SK-N-SH (cell line): ENCODE data around the gene IRF5. TPM values are rescaled to one million over a fixed set of nuclear protein-coding genes. Genes with fewer than 3 reads are reported as not detected.

ENCODE experiments used
- CTCF ChIA-PET: fragments of 300-600, 350-600 bp; formaldehyde crosslinking; extraction: SDS; loops from one replicate; lab custom pipeline; 2021; lab: Yijun Ruan, JAX
- POLR2A ChIA-PET: fragments of 350-600 bp; sonication (Branson Sonifier 250); formaldehyde crosslinking; extraction: SDS; loops from one replicate; lab custom pipeline; 2020; ENCODE audit warnings: antibody characterized with exemption, inconsistent platforms; lab: Yijun Ruan, JAX
- DNase-seq: peaks from one replicate; pipeline ENCODE4 v3.0.0; 2012
- H2AFZ ChIP-seq: fragments of 200-600 bp; sonication (generic); 2 replicates; pipeline ENCODE4 v1.8.1; 2016; ENCODE audit warnings: antibody characterized with exemption, mild to moderate bottlenecking, low read depth
- H3F3A ChIP-seq: fragments of 200-600 bp; sonication (generic); replicated peaks from 2 replicates; pipeline ENCODE3; 2016; ENCODE audit warnings: antibody characterized with exemption, mild to moderate bottlenecking; ENCODE audit not compliant: insufficient read depth
- H3K27ac ChIP-seq, 2 experiments: fragments of 200-500 bp in 1 of 2; fragments of 200-600 bp in 1 of 2; sonication (Bioruptor generic) in 1 of 2; sonication (generic), shearing (Covaris generic) in 1 of 2; 2 replicates each; pipeline versions ENCODE4 v1.5.1 to v1.6.1; 2014 to 2016; ENCODE audit warnings: low read depth in 2 of 2, inconsistent platforms in 1 of 2, low read length in 1 of 2, mild to moderate bottlenecking in 1 of 2, mixed read lengths in 1 of 2
- H3K27me3 ChIP-seq: fragments of 200-600 bp; sonication (generic), shearing (Covaris generic); 2 replicates; pipeline ENCODE4 v1.6.1; 2016; ENCODE audit warnings: mixed run types; ENCODE audit not compliant: insufficient read depth
- H3K36me3 ChIP-seq, 2 experiments: fragments of 200-500 bp in 1 of 2; fragments of 200-600 bp in 1 of 2; sonication (Bioruptor generic) in 1 of 2; sonication (generic) in 1 of 2; replicated peaks in 1 of 2; 2 replicates each; pipeline versions ENCODE3 to v1.5.1; 2014 to 2016; ENCODE audit warnings: low read length in 1 of 2, mild to moderate bottlenecking in 1 of 2; ENCODE audit not compliant: insufficient read depth in 2 of 2, control insufficient read depth in 1 of 2
- H3K4me1 ChIP-seq, 2 experiments: fragments of 200-500 bp in 1 of 2; fragments of 200-600 bp in 1 of 2; sonication (Bioruptor generic) in 1 of 2; sonication (generic), shearing (Covaris generic) in 1 of 2; 2 replicates each; pipeline versions ENCODE4 v1.5.1 to v1.6.1; 2014 to 2016; ENCODE audit warnings: low read depth in 1 of 2, low read length in 1 of 2, mixed run types in 1 of 2; ENCODE audit not compliant: insufficient read depth in 2 of 2, control insufficient read depth in 1 of 2
- H3K4me2 ChIP-seq: fragments of 200-600 bp; sonication (generic), shearing (Covaris generic); 2 replicates; pipeline ENCODE4 v1.6.1; 2017; ENCODE audit warnings: mixed run types
- H3K4me3 ChIP-seq, 2 experiments: fragments of 200-500 bp in 1 of 2; fragments of 200-600 bp in 1 of 2; sonication (Bioruptor generic) in 1 of 2; sonication (generic), shearing (Covaris generic) in 1 of 2; 2 replicates each; pipeline versions ENCODE4 v1.5.1 to v1.8.1; 2014 to 2016; ENCODE audit warnings: low read depth in 2 of 2, inconsistent platforms in 1 of 2, low read length in 1 of 2, mild to moderate bottlenecking in 1 of 2, mixed read lengths in 1 of 2, moderate library complexity in 1 of 2
- H3K79me2 ChIP-seq: fragments of 200-600 bp; sonication (generic); 2 replicates; pipeline ENCODE4 v1.8.1; 2017; ENCODE audit warnings: mild to moderate bottlenecking; ENCODE audit not compliant: insufficient read depth
- H3K9ac ChIP-seq: fragments of 200-600 bp; sonication (generic); 2 replicates; pipeline ENCODE4 v1.6.1; 2017; ENCODE audit warnings: mixed run types
- H3K9me2 ChIP-seq: fragments of 200-600 bp; sonication (generic); 2 replicates; pipeline ENCODE4 v1.6.1; 2017; ENCODE audit warnings: mixed run types
- H3K9me3 ChIP-seq: fragments of 200-600 bp; sonication (generic); 2 replicates; pipeline ENCODE4 v1.6.1; 2017; ENCODE audit warnings: mixed run types, mild to moderate bottlenecking, moderate library complexity
- H4K20me1 ChIP-seq: fragments of 200-600 bp; sonication (generic); 2 replicates; pipeline ENCODE4 v1.6.1; 2017; ENCODE audit warnings: mild to moderate bottlenecking, mixed run types; ENCODE audit not compliant: insufficient read depth
- CHD2 ChIP-seq: fragments of 150-350 bp; IDR thresholded peaks from 2 replicates; pipeline ENCODE4 v1.6.1; 2018; ENCODE audit warnings: low read length; ENCODE audit not compliant: partially characterized antibody
- ELF1 ChIP-seq: IDR thresholded peaks from 2 replicates; pipeline ENCODE4 v1.4.0; 2012
- EZH2phosphoT487 ChIP-seq: fragments of 200-600 bp; sonication (generic); IDR thresholded peaks from 2 replicates; pipeline ENCODE4 v1.6.1; 2017; ENCODE audit warnings: low read depth, mixed run types, mild to moderate bottlenecking, antibody characterized with exemption, moderate library complexity, borderline replicate concordance
- GABPA ChIP-seq: IDR thresholded peaks from 2 replicates; pipeline ENCODE4 v1.4.0; 2012; ENCODE audit warnings: low read depth, mild to moderate bottlenecking
- GATA2 ChIP-seq: sonication (generic); formaldehyde crosslinking; IDR thresholded peaks from 2 replicates; pipeline ENCODE4 v1.5.0; 2020; ENCODE audit warnings: mild to moderate bottlenecking, missing genetic modification reagents
- RCOR1 ChIP-seq: fragments of 150-350 bp; IDR thresholded peaks from 2 replicates; pipeline ENCODE4 v1.6.1; 2017; ENCODE audit warnings: antibody characterized with exemption, low read length
- RXRA ChIP-seq: IDR thresholded peaks from 2 replicates; pipeline ENCODE4 v1.4.0; 2012; ENCODE audit warnings: low read depth, mild to moderate bottlenecking, borderline replicate concordance
- TEAD4 ChIP-seq: IDR thresholded peaks from 2 replicates; pipeline ENCODE4 v1.4.0; 2012; ENCODE audit warnings: mild to moderate bottlenecking, borderline replicate concordance; ENCODE audit not compliant: insufficient read depth
- YY1 ChIP-seq: IDR thresholded peaks from 2 replicates; pipeline ENCODE4 v1.4.0; 2012; ENCODE audit warnings: low read depth, mild to moderate bottlenecking
- whole genome bisulfite sequencing: methylation state at CpG from one replicate; pipeline ENCODE4 v1.1.6; 2017; ENCODE audit warnings: low lambda C conversion rate; 5-methylcytosine and 5-hydroxymethylcytosine counted together
- polyA plus RNA-seq, 3 experiments: library from polyadenylated mRNA; depleted of rRNA; stranded (reverse); fragments of >200 nt; gene quantifications; 2 replicates each; pipeline ENCODE4 v1.2.3, GENCODE V29; 2012
- TF ChIP-seq, protein P1 (sequence below): IDR thresholded peaks from 2 replicates; pipeline ENCODE4 v1.4.0; 2012; ENCODE audit warnings: low read depth, borderline replicate concordance
- TF ChIP-seq, protein P2 (sequence below): fragments of 200-600 bp; sonication (generic); IDR thresholded peaks from 2 replicates; pipeline ENCODE4 v1.6.1; 2017; ENCODE audit warnings: antibody characterized with exemption, mild to moderate bottlenecking, moderate library complexity
- TF ChIP-seq, protein P3 (sequence below): IDR thresholded peaks from 2 replicates; pipeline ENCODE4; 2012

Gene IRF5
- polyA plus RNA-seq, 1 of the 3 experiments (the other 2 are of a cell fraction): 0.62 TPM

DNA sequence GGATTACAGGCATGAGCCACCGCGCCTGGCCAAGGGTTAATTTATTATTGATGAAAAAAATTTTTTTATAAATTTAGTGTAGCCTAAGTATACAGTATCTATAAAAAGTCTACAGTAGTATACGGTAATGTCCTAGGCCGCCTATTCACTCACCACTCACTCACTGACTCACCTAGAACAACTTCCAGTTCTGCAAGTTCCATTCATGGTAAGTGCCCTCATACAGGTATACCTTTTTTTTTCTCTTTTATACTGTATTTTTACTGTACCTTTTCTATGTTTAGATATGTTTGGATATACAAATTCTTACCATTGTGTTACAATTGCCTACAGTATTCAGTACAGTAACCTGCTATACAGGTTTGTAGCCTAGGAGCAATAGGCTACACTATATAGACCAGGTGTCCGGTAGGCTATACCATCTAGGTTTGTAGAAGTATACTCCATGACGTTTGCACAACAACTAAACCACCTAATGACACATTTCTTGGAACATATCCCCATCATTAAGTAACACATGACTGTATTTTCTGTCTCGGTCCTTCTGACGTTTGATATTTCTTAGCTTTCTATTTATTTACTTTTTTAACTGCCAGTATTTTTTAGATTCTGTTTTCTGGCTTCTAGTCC, 23.4 kb downstream of the IRF5 start:
- Histone ChIP-seq H3K4me3 (no peak overlapping the region), H4K20me1 (no peaks in the 10 kb centered on the region), H3K9me2 (no peaks in the 10 kb centered on the region), H3K27me3 (no peaks in the 10 kb centered on the region), H2AFZ (no peak overlapping the region), H3K4me2 (no peak overlapping the region), H3K9me3 (no peaks in the 10 kb centered on the region), H3K79me2 (no peaks in the 10 kb centered on the region), H3K36me3 (peaks cover 62 to 66% of the 10 kb centered on the region in 2 experiments), H3K4me1 (peaks cover 0 to 11% of the 10 kb centered on the region in 2 experiments; a peak in 3 of 4 replicates), H3K27ac (no peak overlapping the region), H3F3A (peaks cover 13% of the 10 kb centered on the region), H3K9ac (no peak overlapping the region)
- no peak for TF ChIP-seq ELF1
- no peak for DNase-seq
- ChIA-PET CTCF (interaction anchor here (1.4 kb wide), 1 partner anchor 130 kb away, joined by 3 read pairs; no protein-coding TSS in a partner anchor), POLR2A (no interaction called here)
- WGBS: 92% methylated on average over 8 of the region's 8 CpGs

GRCh38 chr7:128962899-128963298, 25.2 kb downstream of the IRF5 start:
- Histone ChIP-seq H3K36me3 (peaks cover 60 to 70% of the 10 kb centered on the region in 2 experiments), H3K27ac (no peak overlapping the region), H4K20me1 (no peaks in the 10 kb centered on the region), H3K4me3 (no peak overlapping the region), H3K9ac (no peak overlapping the region), H3K9me3 (no peaks in the 10 kb centered on the region), H3K4me2 (no peak overlapping the region), H3K27me3 (no peaks in the 10 kb centered on the region), H3K9me2 (no peaks in the 10 kb centered on the region), H3F3A (peaks cover 8% of the 10 kb centered on the region), H2AFZ (no peak overlapping the region), H3K79me2 (no peaks in the 10 kb centered on the region), H3K4me1 (no peaks in the 10 kb centered on the region; a peak in 2 of 4 replicates)
- TF ChIP-seq EZH2phosphoT487 (no peak), YY1 (no peak), TEAD4 (no peak), RXRA (no peak), GATA2 (CRISPR knock-in tag) (no peak), RCOR1 (no peak), CHD2 (no peak), GABPA (no peak)
- TF ChIP-seq, protein P1, sequence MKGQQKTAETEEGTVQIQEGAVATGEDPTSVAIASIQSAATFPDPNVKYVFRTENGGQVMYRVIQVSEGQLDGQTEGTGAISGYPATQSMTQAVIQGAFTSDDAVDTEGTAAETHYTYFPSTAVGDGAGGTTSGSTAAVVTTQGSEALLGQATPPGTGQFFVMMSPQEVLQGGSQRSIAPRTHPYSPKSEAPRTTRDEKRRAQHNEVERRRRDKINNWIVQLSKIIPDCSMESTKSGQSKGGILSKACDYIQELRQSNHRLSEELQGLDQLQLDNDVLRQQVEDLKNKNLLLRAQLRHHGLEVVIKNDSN: no peak
- TF ChIP-seq, protein P2, sequence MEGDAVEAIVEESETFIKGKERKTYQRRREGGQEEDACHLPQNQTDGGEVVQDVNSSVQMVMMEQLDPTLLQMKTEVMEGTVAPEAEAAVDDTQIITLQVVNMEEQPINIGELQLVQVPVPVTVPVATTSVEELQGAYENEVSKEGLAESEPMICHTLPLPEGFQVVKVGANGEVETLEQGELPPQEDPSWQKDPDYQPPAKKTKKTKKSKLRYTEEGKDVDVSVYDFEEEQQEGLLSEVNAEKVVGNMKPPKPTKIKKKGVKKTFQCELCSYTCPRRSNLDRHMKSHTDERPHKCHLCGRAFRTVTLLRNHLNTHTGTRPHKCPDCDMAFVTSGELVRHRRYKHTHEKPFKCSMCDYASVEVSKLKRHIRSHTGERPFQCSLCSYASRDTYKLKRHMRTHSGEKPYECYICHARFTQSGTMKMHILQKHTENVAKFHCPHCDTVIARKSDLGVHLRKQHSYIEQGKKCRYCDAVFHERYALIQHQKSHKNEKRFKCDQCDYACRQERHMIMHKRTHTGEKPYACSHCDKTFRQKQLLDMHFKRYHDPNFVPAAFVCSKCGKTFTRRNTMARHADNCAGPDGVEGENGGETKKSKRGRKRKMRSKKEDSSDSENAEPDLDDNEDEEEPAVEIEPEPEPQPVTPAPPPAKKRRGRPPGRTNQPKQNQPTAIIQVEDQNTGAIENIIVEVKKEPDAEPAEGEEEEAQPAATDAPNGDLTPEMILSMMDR: no peak
- TF ChIP-seq, protein P3, sequence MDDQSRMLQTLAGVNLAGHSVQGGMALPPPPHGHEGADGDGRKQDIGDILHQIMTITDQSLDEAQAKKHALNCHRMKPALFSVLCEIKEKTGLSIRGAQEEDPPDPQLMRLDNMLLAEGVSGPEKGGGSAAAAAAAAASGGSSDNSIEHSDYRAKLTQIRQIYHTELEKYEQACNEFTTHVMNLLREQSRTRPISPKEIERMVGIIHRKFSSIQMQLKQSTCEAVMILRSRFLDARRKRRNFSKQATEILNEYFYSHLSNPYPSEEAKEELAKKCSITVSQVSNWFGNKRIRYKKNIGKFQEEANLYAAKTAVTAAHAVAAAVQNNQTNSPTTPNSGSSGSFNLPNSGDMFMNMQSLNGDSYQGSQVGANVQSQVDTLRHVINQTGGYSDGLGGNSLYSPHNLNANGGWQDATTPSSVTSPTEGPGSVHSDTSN: no peak
- DNase-seq: no peak
- POLR2A ChIA-PET: no interaction called here
- CTCF ChIA-PET: interaction anchor here (1.2 kb wide), 1 partner anchor 9 kb away, joined by 4 read pairs; no protein-coding TSS in a partner anchor
